Mesothelial cell of epicardium (in vitro differentiated cells): ENCODE measurements around the gene CENPX. TPM values are rescaled to one million over a fixed set of nuclear protein-coding genes. Genes with fewer than 3 reads are reported as not detected.

Experiments
- DNase-seq, 2 experiments: peaks; one replicate each; pipeline ENCODE4 v3.0.0; 2021; ENCODE audit warnings: low spot score in 2 of 2; ENCODE audit not compliant: unreplicated experiment in 2 of 2
- H3K27ac Mint-ChIP-seq: 2 replicates; pipeline ENCODE4 v1.8.0; 2021; ENCODE audit warnings: mixed read lengths
- H3K27me3 Mint-ChIP-seq: 2 replicates; pipeline ENCODE4 v1.8.0; 2021; ENCODE audit warnings: low read depth, mixed read lengths
- H3K36me3 Mint-ChIP-seq: 2 replicates; pipeline ENCODE4 v1.8.0; 2021; ENCODE audit warnings: mixed read lengths
- H3K4me1 Mint-ChIP-seq: 2 replicates; pipeline ENCODE4 v1.8.0; 2021; ENCODE audit warnings: mixed read lengths
- H3K4me3 Mint-ChIP-seq: 2 replicates; pipeline ENCODE4 v1.8.0; 2021; ENCODE audit warnings: mild to moderate bottlenecking, moderate library complexity, mixed read lengths
- H3K9me3 Mint-ChIP-seq: 2 replicates; pipeline ENCODE4 v1.8.0; 2021; ENCODE audit warnings: mixed read lengths
- CTCF ChIP-seq: fragments of 200-600 bp; sonication (generic); IDR thresholded peaks from one replicate; pipeline ENCODE4 v1.5.0; 2021; ENCODE audit warnings: antibody characterized with exemption; ENCODE audit not compliant: unreplicated experiment
- total RNA-seq: library from RNA; stranded (reverse); gene quantifications from 3 replicates; pipeline ENCODE4 v1.2.1, GENCODE V29; 2021

Gene CENPX
- total RNA-seq, 1 donor from 2014 or later = 40.6 TPM

GRCh38 chr17:82052638-82053059 lies 30.0 kb upstream of the CENPX start:
- DNase-seq = no peak
- no peaks in the 10 kb centered on the region for H3K9me3 Mint-ChIP-seq
- H3K27ac Mint-ChIP-seq = peak overlapping the region; percentile 21
- H3K4me1 Mint-ChIP-seq = peaks cover 13% of the 10 kb centered on the region
- TF ChIP-seq CTCF = no peak
- H3K27me3 Mint-ChIP-seq = no peaks in the 10 kb centered on the region
- peak overlapping the region; percentile 84 for H3K4me3 Mint-ChIP-seq
- peaks cover 1% of the 10 kb centered on the region for H3K36me3 Mint-ChIP-seq

- Mint-ChIP-seq H3K4me1 (peaks cover 13% of the 10 kb centered on the region), H3K27me3 (no peaks in the 10 kb centered on the region), H3K27ac (peak within 1 kb of the TSS; percentile 78), H3K36me3 (peaks cover 7% of the 10 kb centered on the region), H3K4me3 (peak within 1 kb of the TSS; percentile 89), H3K9me3 (no peaks in the 10 kb centered on the region)
- peak; percentile 70 to 81 for DNase-seq
- TF ChIP-seq CTCF = no peak
Measured at GRCh38 chr17:82051776-82052637, 29.3 kb upstream of the CENPX start, which contains the start of the genes GPS1 and RFNG. TSS of gene GPS1 (plus strand) at chr17:82051898. CDS start at chr17:82051932, 34 bp downstream. TSS of gene RFNG (minus strand) at chr17:82051811. CDS start at chr17:82051766, 45 bp downstream.

DNA sequence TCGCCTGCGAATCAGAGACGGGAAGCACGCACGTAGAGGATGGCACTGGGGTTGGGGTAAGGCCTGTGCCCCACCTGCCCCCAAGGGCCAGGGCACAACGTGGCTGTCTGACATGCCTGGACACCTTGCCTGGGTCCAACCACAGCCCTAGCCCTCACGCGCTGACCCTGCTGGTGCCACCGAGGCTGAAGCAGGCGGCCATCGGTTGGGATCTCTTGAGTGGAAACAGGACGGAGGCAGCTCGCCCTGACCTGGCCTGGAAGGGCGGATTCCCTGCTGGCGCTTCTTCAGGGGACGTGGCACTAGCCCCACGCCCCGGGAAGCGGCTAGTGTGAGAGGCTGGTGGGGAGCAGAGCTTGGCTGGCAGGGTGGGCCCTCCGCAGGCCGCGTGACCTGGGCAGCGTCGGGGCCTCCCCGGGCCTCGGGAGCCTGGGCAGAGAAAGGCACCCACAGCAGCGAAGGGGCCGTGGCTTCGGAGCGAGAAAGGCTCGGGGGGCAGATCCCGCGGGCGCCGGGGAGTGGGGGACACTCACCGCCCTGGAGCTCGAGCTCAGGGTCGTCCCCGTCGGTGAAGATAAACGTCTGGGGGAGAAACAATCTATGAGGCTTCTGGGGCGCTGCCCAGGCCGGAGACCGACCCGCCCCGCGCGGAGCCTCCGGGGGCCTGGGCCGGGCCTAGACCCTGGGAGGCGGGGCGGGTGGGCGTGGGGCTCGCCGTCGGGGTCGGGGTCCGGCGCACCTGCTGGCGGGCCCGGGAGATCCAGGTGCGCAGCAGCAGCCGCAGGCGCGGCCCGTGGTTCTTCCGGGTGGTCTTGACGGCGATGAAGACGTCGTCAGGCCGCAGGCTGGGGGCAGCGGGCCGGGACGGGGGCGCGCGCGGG lies 28.3 kb upstream of the CENPX start:
- Mint-ChIP-seq H3K27ac (peak overlapping the region; percentile 78), H3K36me3 (peaks cover 11% of the 10 kb centered on the region), H3K27me3 (no peaks in the 10 kb centered on the region), H3K9me3 (no peaks in the 10 kb centered on the region), H3K4me3 (peak overlapping the region; percentile 89), H3K4me1 (peaks cover 13% of the 10 kb centered on the region)
- DNase-seq = no peak
- no peak for TF ChIP-seq CTCF

DNA sequence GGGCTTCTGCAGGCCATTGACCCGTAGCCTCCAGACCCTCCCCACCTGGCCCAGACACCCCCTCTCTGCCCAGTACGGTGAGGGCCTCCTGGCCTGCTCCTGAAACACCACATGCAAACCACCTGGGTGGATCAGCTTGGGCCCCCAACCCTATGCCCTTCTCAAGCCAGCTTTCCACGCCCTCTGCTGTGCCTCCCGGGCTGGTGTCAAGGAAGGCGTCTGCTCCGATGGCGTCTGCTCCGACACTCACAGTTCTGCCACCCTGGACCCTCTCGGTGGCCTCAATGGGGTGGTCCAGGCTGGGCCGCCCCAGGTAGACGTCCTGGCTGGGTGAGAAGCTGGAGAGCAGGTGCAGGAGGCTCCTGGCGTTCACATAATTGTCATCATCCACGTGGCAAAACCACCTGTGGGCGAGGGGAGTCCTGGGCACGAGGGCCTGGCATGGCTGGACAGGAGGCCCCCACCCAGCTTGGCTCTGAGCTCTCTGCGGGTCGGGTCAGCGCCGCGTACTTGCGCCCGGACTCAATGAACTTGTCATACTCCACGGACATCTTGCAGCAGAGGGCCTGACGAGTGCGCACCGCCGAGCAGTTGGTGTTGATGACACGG lies 27.6 kb upstream of the CENPX start:
- no peak for TF ChIP-seq CTCF
- peak overlapping the region; percentile 89 for H3K4me3 Mint-ChIP-seq
- no peaks in the 10 kb centered on the region for H3K27me3 Mint-ChIP-seq
- peak overlapping the region; percentile 78 for H3K27ac Mint-ChIP-seq
- H3K4me1 Mint-ChIP-seq = peaks cover 13% of the 10 kb centered on the region
- peaks cover 11% of the 10 kb centered on the region for H3K36me3 Mint-ChIP-seq
- H3K9me3 Mint-ChIP-seq = no peaks in the 10 kb centered on the region
- DNase-seq = no peak

- Mint-ChIP-seq H3K4me3 (peak overlapping the region; percentile 89), H3K4me1 (peaks cover 13% of the 10 kb centered on the region), H3K27ac (no peak overlapping the region), H3K27me3 (no peaks in the 10 kb centered on the region), H3K9me3 (no peaks in the 10 kb centered on the region), H3K36me3 (peaks cover 11% of the 10 kb centered on the region)
- DNase-seq = no peak
- no peak for TF ChIP-seq CTCF
Measured at GRCh38 chr17:82049521-82049971, 26.9 kb upstream of the CENPX start.
